Measurements from ENCODE around the gene RALGDS.

- TF ChIP-seq MAX (IDR thresholded peaks at IDR 0.05) (no peak), POLR2A (IDR thresholded peaks at IDR 0.05; ENCODE audit: borderline replicate concordance, extremely low read depth, insufficient read depth, insufficient read length) (no peak)
Measured at GRCh38 chr9:133139246-133140173, 18.5 kb upstream of the RALGDS start.
